SW 1271 (cell line): Measurements from ENCODE around the gene SPDEF.

Source experiments
- DNase-seq, 2 experiments: peaks; one replicate each; lab custom pipeline; 2025; lab: John Stamatoyannopoulos, UW

SPDEF gene

DNA sequence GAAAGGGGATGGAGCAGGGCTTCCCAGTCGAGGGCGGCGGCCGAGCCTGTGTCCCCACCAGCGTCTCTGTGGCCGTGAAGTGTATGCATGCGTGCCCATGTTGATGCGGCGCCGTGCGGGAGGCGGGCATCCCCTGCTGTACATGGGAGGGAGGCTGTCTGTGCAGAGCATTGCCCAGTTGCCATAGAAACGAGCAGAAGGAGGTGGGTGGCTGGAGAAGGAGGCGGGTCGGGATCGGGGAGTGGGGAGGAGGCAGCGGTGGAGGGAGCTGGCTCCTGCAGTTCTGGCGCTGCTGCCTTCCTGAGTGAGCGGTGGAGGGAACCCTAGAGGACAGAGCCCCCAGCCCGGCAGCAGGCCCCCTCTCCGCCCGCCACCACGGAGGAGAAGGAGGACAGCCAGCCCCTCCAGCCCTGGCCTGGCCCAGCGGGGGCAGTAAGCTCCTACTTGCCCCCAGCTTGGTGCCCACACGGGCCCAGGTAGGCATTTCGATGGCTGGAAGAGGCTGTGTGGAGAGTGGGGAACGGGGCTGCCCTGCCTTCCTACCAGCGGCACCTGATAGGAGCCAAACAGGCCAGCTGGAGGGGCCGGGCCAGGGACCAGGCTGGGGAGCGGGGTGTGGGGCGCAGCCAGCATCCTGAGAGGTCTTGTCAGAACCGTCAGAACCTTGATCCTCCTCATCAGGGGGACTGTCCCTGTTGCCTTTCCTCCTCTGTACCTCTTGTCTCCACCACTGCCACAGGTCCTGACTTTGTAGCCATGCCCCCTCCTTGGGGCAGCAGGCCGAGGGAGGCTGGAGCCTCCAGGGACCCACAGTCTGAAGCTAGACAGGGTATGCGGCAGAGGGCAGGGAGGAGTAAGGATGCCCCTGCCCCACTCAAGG lies 41.3 kb downstream of the SPDEF start:
- no peak for DNase-seq

DNA sequence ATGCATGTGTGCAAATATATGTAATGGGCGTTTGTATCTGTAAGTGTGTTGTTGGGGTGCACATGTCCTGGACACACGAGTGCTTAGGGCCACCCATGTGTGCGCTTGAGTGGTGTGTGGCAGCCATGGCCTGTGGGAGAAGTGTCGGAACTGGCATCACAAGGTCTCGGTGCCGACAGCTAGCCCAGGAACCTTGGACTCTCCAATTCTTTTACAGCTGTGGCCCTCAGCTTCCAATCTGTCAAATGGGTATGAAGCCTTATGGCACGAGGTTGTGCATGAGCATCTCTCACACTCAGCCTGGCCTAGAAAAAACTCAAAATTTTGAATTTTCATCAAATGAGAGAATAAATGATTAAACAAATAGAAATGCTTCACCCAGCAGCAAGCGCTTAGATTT lies 42.0 kb downstream of the SPDEF start:
- no peak for DNase-seq

DNA sequence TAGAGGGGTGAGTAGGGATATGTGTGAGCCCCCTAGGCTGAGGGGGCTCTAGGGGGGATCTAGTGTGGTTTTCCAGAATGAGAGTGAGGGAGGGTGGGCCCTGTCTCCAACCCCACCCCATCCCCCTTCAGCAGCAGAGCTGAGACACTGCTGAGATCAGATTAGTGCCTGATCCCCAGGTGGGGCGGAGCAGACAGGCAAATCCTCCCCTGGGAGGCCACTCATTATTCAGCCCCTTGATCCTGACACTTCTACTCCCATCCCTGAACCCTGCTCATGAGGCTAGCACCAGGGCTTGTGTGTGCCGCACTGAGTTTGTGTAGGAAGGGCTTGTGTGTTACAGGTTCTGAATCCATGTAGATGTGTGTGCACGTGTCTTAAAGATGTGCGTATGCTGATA lies 42.5 kb downstream of the SPDEF start:
- DNase-seq = no peak

DNA sequence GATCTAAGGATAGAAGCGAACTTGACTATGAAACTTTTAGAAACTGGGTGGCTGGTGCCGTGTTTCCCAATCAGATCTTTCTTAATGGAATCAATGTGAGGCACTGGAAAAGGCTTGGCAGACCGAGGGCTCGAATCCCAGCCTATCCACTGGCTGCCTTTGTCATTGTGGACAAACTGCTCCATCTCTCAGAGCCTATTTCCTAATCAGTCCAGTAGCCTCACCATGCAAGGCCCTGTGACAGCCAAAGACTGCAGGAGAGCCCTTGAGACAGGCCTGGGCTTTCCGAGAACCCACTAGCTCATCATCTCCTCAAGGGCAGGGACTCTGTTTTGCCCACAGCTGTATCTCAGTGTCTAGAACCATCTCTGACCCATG lies 43.4 kb downstream of the SPDEF start:
- no peak for DNase-seq

DNA sequence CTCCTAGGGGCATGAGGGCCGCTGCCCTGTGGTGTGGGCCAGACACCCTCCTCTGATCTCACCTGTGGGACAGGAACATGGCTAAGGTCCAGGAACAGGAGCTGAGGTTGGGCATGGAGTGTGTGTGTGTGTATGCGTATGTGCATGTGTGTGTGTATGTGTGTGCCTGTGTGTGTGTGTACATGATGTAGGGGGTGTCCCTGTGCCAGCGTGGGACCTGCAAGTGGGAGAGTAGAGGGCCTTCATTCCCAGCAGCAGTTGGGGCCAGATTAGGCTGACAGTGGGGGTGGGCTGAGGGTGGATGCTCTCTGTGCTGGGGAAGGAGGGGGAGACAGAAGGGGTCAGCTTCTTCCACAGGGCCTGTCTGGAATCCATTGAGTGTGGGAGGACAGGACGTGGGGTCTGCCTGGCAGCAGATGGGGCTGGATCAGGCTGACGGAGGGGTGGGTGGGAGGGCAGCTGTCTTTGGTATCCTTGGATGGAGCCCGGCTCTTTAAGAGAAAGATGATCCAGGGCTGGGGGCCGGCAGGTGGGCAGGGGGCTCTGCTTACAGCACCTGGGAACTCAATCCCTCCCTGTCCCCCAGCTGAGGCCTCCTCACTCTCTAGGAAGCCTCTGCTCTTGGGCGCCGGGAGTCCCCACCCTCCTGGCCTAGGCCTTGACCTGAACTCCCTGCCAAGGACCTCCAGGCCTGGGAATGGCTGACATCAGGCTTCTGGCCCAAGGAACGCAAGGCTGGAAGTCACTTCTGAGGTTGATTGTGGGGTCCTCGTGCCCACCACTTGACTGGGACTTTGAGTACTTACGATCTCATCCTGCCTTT lies 44.0 kb downstream of the SPDEF start:
- no peak for DNase-seq

DNA sequence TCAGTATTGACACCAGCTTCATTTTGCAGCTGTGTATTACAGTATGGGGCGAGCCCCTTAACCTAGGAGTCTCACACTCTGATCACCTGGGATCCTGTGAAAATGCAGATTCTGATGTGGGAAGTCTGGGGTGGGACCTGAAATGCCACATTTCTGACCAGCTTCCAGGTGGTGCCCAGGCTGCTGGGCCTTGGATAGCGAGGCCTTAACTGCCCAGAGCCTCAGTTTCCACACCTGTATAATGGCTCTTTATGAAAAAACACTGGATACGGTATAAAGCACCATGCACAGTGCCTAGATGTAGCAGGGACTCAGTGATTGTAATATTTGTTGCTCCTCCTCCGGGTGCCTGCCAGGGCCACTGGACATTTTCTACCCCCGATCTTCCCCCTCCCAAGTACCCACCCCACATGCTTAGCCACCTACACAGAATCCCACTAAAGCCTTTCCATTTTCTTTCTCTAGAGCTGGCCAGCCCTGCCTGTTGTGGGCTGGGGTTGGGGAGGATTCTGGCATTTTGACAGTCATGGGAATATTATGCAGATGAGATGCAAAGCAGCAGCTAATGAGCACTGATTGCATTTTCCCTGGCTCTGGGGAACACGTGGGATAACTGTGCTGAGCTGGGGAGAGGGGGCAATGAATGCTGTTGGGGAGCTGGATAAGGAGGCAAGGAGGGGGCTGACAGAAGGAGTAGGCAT lies 44.8 kb downstream of the SPDEF start:
- no peak for DNase-seq

DNA sequence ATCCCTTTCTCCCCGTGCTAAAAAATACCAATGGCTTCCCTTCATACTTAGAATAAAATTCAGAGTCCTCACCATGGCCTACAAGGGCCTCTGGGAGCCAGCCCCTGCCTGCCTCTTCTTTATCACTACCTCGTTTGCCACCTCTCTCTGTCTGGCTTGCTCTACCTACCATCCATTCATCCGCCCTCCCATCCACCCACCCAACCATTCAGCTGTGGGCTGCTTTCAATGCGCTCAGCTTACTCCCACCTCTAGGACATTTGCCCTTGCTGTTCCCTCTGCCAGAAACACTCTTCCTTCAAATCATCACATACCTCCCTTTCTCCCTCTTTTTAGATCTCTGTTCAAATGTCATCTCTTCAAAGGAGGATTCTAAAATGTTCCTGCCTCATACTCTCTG lies 45.8 kb downstream of the SPDEF start:
- DNase-seq = no peak

DNA sequence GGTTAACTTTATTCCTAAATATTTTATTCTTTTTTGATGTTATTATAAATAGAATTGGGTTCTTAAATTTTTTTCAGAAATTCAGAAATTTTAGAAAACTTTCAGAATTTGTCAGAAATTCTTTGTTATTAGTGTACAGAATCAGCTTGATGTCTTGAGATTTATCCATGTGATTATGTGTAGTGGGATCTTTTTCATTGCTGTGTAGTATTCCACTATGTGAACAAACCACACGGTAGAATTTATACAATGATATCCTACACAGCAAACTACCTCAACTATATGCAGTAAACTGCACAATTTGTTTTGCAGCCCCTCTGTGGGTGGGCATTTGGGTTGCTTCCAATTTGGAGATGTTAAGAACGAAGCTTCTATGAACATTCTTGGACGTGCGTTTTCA lies 46.3 kb downstream of the SPDEF start:
- DNase-seq = no peak

DNA sequence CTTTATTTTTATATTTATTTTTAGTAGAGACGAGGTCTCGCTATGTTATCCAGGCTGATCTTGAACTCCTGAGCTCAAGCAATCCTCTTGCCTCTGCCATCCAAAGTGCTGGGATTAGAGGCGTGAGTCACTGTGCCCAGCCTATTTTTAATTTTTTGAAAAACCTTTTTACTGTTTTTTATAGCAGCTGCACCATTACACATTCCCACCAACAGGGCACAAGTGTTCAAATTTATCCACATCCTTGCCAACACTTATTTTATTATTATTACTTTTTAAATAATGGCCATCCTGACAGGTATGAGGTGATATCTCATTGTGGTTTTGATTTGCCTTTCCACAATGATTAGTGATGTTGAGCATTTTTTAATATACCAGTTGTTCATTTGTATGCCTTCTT lies 47.7 kb downstream of the SPDEF start:
- DNase-seq = no peak

DNA sequence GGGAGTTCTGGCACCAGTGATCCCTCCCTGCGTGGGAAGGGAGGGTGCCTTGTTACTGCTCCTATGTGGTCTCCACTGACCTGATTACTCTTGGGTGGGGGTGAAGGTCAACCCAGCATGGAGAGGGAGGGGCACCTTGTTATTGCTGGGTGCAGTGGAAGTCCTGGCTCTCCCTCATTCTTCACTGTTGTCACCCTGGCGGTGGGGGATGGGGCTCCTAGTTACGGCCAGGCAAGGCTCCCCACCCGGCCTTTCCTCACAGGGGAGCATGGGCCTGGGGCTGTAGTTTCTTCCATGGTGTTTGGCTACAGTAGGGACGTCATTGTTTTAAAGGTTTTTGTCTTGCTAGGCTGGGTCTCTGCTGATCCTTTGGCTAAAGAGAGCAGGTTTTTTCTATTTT lies 49.4 kb downstream of the SPDEF start:
- DNase-seq = no peak

DNA sequence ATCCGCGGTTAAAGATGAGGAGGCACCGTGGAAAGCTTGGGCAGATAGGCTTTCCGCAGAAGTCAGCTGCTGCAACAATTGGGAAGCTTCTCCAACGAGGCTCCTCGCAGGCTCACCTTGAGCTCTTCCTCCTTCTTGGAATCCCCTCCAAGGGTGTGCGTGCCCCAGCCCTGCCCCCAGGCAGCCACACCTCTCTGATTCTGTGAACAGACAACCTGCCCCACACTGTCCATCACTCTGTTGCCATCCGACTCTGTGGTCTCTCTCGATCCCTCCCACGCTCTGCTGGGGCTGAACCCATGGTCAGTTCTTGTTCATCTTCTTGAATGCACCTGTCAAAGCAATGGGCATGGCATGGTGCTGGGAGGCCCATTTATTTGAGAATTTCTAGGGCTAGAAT lies 58.7 kb downstream of the SPDEF start:
- no peak for DNase-seq

DNA sequence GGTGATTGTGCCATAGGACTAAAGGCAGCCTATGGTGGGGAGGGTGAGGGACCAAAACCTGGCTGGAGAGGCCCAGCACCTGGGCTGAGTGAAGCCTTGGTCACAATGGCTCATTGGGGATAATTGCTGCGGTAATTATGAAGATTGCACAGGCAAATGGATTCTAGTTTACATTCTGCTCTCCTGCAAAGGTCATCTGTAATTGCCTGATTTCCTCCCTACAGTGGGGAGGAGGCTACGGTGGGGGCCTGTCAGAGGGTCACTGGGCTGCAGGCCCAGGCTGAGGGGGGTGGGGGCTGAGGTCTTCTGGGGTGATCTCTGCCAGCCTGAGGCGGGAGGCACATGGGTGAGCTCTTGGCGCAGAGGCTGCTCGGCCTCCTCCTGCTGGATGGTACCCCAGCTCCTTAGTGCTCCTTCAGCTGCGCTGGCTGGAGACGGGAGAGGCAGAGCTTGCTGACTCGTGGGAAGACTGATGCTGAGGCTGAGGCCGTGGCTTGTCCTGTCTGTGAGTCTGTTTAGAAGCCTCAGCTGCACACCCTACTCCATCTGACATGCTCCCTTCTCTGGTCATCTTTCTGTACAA lies 59.9 kb downstream of the SPDEF start:
- no peak for DNase-seq

DNA sequence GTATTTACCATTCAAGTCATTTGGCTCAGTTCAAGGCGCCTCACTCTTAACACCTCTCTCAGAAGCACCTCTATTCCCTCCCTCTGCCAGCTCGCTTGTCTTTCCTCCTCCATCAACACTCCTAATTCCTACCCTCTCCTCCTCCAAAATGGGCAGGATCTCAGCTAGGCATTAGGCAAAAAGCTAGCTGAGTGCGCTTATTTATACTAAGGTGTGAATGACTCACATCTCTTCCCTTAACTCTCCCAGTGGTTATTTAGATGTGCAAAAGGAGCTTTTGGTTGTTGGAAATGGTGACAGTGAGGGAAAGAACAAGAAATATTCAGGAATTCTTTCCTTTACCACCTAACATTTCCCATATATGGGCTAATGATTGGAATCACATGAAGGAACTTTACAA lies 61.2 kb downstream of the SPDEF start:
- DNase-seq = no peak

DNA sequence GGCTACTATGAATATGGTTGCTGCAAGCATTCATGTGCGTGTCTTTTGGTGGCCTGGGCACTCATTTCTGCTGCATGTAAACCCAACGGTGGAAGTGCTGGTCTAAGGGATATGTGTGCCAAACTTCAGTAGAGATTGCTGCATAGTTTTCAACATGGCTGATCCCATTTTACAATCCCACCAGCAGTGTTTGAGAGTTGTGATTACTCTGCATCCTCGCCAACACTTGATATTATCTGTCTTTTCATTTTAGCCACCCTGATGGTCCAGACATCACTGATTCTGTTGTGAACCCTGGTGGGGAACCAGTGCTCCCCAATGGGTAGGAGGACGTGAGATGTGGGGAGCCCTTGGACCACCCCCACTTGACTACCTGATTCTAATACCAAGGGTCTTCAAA lies 62.8 kb downstream of the SPDEF start:
- no peak for DNase-seq

DNA sequence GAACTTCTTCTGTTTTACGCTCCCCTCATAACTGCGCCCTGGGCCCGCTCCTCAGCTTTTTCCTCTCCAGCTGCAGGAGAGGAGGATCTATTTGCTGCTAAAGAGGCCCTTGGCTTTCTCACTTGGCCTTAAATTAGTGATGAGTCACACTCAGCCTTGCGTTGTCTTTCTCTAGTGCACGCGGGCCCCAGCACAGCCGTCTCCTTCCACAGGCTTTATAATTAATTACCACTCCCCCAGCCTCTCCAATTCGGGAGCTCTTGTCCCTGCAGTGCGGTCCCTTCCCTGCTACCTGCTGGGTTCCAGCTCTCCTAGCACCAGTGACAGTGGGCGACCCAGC lies 65.1 kb downstream of the SPDEF start:
- DNase-seq = no peak

DNA sequence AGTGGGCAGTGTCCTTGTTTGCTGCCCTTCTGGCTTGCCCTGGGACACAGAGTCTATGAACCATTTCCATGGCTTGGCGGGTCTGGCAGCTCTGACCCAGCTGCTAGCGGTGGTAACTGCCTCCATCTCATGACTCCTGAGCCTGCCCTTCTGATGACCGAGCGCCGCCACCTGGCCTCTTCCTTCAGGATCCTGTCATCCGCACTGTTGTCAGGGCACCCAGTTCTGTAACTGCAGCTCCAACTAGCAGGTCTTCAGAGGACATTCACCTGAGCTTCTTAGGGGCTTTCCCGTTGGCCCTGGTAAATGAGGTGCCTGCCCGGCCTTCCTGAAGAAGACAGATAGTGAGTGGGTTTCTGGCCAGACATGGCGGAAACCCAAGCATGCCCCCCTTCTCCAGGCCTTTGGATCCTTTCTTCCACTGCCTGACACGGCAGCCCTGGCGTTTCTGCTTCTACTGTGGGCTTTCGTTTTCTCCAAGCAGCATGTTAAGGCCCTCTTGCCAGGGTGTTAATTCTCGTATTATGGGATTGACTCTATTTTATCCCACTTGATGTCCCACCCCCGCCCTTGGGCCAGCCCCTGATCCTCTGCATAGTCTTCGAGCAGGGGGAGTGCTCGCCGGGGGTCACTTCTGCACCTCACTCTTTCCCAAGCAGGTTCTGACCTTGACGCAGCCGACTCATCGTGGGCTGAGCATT lies 65.6 kb downstream of the SPDEF start:
- DNase-seq = no peak

DNA sequence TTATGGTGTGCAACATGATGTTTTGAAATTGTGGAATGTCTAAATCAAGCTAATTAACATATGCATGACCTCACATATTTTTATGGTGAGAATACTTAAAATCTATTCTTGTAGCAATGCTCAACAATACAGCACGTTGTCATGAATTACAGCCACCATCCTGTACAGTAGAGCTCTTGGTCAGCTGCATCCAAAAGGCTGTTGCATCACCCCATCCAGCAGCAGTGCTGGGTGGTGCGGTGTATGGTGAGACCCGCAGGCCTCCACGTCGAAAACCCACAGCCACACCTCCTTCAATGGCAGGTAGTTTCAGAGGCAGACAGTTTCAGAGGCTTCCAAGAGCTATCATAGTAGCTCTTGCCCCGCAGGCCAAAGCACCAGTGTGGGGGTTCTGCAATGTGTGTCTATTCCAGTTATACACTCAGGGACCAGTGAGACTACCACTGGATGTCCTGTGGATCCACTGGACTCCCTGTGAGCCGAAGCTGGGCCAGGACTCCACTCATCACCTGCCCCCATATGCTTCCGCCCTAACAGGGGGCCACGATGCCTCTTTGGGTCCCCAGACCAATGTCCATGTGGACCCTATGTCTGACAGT lies 66.8 kb downstream of the SPDEF start:
- no peak for DNase-seq
